WTC11 (cell line): Measurements from ENCODE around the gene TLR7.

ENCODE experiments used
- ATF6 ChIP-seq: sonication (generic); formaldehyde crosslinking; IDR thresholded peaks from 2 replicates; pipeline ENCODE4 v1.8.1; 2023; ENCODE audit warnings: mild to moderate bottlenecking, missing genetic modification reagents
- CTCF ChIP-seq: fragments of 200-600 bp; IDR thresholded peaks from 2 replicates; pipeline ENCODE4 v1.8.0; 2022; ENCODE audit warnings: antibody characterized with exemption
- GRHL2 ChIP-seq: fragments of 250-450 bp; sonication (Bioruptor Pico); IDR thresholded peaks from 2 replicates; pipeline ENCODE4 v1.8.0; 2022; ENCODE audit warnings: mild to moderate bottlenecking, moderate library complexity; ENCODE audit not compliant: insufficient replicate concordance, severe bottlenecking
- NR3C1 ChIP-seq: sonication (generic); formaldehyde crosslinking; conservative IDR thresholded peaks from 2 replicates; pipeline ENCODE4 v1.8.1; 2023; ENCODE audit warnings: low read depth, mild to moderate bottlenecking, missing genetic modification reagents
- TCF7 ChIP-seq: sonication (generic); formaldehyde crosslinking; IDR thresholded peaks from 2 replicates; pipeline ENCODE4 v1.8.0; 2022; ENCODE audit warnings: mild to moderate bottlenecking, low read depth, missing genetic modification reagents, moderate library complexity
- ZBTB21 ChIP-seq: sonication (generic); formaldehyde crosslinking; IDR thresholded peaks from 2 replicates; pipeline ENCODE4 v1.8.1; 2023; ENCODE audit warnings: mild to moderate bottlenecking, missing genetic modification reagents, borderline replicate concordance
- ZNF138 ChIP-seq: sonication (generic); formaldehyde crosslinking; conservative IDR thresholded peaks from 2 replicates; pipeline ENCODE4 v1.8.1; 2022; ENCODE audit warnings: mild to moderate bottlenecking, moderate library complexity, missing genetic modification reagents
- ZNF423 ChIP-seq: fragments of 250-450 bp; sonication (Bioruptor Pico); IDR thresholded peaks from 2 replicates; pipeline ENCODE4 v2.1.2; 2022; ENCODE audit warnings: mild to moderate bottlenecking, moderate library complexity

- no peak for TF ChIP-seq NR3C1
- TF ChIP-seq CTCF = no peak
- TF ChIP-seq GRHL2 (CRISPR knock-in tag) = no peak
- TF ChIP-seq ATF6 (CRISPR knock-in tag) = no peak
- no peak for TF ChIP-seq ZBTB21 (CRISPR knock-in tag)
- TF ChIP-seq ZNF423 (CRISPR knock-in tag) = no peak
- TF ChIP-seq TCF7 (CRISPR knock-in tag) = no peak
- TF ChIP-seq ZNF138 (CRISPR knock-in tag) = no peak
These were observed 19.7 kb downstream of the TLR7 start for GRCh38 chrX:12886545-12886944.
